Effector memory CD8-positive, alpha-beta T cell (primary cell): ENCODE data around the gene LNX2.

Experiments used
- ATAC-seq: fragments of 150-1000 bp; cut with Tn5 transposase; replicated peaks from 2 replicates; pipeline ENCODE4 v1.10.0; 2021; ENCODE audit warnings: mild to moderate bottlenecking, moderate library complexity
- DNase-seq, 3 experiments: peaks; one replicate each; pipeline ENCODE4 v3.0.0; 2021
- H3K27ac Mint-ChIP-seq, 2 donors: one replicate each; pipeline ENCODE4 v1.8.0; 2022; ENCODE audit warnings: mild to moderate bottlenecking in 2 of 2, mixed read lengths in 2 of 2, moderate library complexity in 2 of 2
- H3K27me3 Mint-ChIP-seq, 2 donors: one replicate each; pipeline ENCODE4 v1.8.0; 2022; ENCODE audit warnings: mixed read lengths in 2 of 2
- H3K36me3 Mint-ChIP-seq: one replicate; pipeline ENCODE4 v1.8.0; 2022; ENCODE audit warnings: mild to moderate bottlenecking, moderate library complexity, mixed read lengths; ENCODE audit not compliant: insufficient read depth
- H3K4me1 Mint-ChIP-seq, 2 donors: one replicate each; pipeline ENCODE4 v1.8.0; 2022; ENCODE audit warnings: low read depth in 2 of 2, mixed read lengths in 2 of 2
- H3K4me3 Mint-ChIP-seq, 2 donors: one replicate each; pipeline ENCODE4 v1.8.0; 2022; ENCODE audit warnings: mild to moderate bottlenecking in 2 of 2, mixed read lengths in 2 of 2, moderate library complexity in 2 of 2
- H3K9me3 Mint-ChIP-seq, 2 donors: one replicate each; pipeline ENCODE4 v1.8.0; 2022; ENCODE audit warnings: mixed read lengths in 2 of 2

Gene LNX2

DNA sequence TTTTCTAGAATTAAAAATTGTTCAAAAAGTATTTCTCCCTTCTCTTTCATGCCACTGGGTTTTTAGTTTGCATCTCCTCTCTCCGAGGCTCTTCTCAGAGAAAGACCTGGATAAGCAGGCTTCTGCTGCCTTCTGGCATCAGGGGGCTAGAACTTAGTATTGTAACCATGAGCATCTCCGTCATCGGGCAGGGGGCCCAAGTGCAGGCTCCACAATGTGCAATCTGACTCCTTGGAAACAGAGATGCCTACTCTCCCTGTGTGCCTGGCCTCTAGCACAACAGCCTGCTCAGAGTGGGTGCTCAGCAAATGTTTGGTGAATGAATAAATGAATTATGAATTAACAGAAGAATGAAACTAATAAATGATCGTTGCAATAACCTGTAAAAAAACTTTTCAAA lies 124.3 kb downstream of the LNX2 start:
- Mint-ChIP-seq H3K36me3 (no peaks in the 10 kb centered on the region), H3K4me3 (no peak overlapping the region), H3K9me3 (no peaks in the 10 kb centered on the region), H3K4me1 (no peaks in the 10 kb centered on the region), H3K27me3 (peaks cover 0 to 6% of the 10 kb centered on the region in 2 donors), H3K27ac (no peak overlapping the region)
- no peak for ATAC-seq
- no peak for DNase-seq
